H7 (cell line): ENCODE measurements around the gene RPL19. TPM values are rescaled to one million over a fixed set of nuclear protein-coding genes. Genes with fewer than 3 reads are reported as not detected.
"Not testable (repeated sequence)": the region's sequence is repeated elsewhere in the genome, so short reads cannot be mapped to it uniquely, and the experiment has no call there.

Experiments used
- DNase-seq: peaks from one replicate; pipeline ENCODE4 v3.0.0; 2012
- H3K27me3 ChIP-seq: 2 replicates; pipeline ENCODE4 v1.6.0; 2011; ENCODE audit warnings: mild to moderate bottlenecking, low read length; ENCODE audit not compliant: control insufficient read depth, insufficient read depth
- H3K36me3 ChIP-seq: replicated peaks from 2 replicates; pipeline ENCODE4 v1.5.1; 2011; ENCODE audit warnings: low read length; ENCODE audit not compliant: control insufficient read depth, insufficient read depth
- H3K4me3 ChIP-seq: 2 replicates; pipeline ENCODE4 v1.5.1; 2011; ENCODE audit warnings: low read depth, mild to moderate bottlenecking, control low read depth, low read length, moderate library complexity; ENCODE audit not compliant: insufficient read depth
- total RNA-seq: library from RNA; depleted of rRNA; stranded (reverse); fragments of >200 nt; shearing (Covaris generic); gene quantifications from 2 replicates; pipeline ENCODE4 v1.2.3, GENCODE V29; 2014; rRNA removed

Gene RPL19
- total RNA-seq, 1 experiment from 2014 or later: 2,113 TPM

DNA sequence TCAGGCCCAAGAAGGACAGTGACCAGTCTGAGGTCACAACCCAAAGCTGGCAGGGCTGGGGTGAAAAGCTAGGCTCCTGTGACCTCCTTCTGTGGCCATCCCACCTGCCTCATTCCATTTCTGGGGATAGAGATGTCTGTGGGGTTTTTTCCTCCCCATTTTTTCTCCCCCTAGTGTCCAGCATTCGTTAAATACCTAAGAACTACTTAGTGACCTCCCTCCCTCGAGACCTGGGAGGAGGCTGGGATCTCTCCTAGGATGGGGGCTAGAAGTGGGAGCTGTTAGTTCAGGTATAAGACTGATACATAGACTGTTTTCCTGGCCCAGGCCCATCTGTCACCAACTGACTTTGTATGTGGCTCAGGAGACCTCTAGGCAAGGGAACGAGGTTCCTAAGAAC, 46.2 kb downstream of the RPL19 start:
- peak; percentile 44 for DNase-seq
- no peaks in the 10 kb centered on the region for H3K36me3 ChIP-seq
- H3K27me3 ChIP-seq: no peaks in the 10 kb centered on the region
- no peak overlapping the region for H3K4me3 ChIP-seq

- not testable (repeated sequence) for H3K27me3 ChIP-seq, DNase-seq, H3K4me3 ChIP-seq, H3K36me3 ChIP-seq
Measured at GRCh38 chr17:39250076-39250475, 50.0 kb downstream of the RPL19 start.

- Histone ChIP-seq H3K36me3 (no peaks in the 10 kb centered on the region), H3K4me3 (no peak overlapping the region), H3K27me3 (no peaks in the 10 kb centered on the region)
- no peak for DNase-seq
Measured at GRCh38 chr17:39251997-39252396, 51.9 kb downstream of the RPL19 start.

GRCh38 chr17:39252788-39253460, 52.8 kb downstream of the RPL19 start:
- DNase-seq: peak; percentile 53
- Histone ChIP-seq H3K36me3 (no peaks in the 10 kb centered on the region; the same call in 1 of the 2 replicates), H3K27me3 (no peaks in the 10 kb centered on the region), H3K4me3 (no peak overlapping the region)

Other genes starting within 250 kb of the RPL19 start
- not detected in 2 replicates for gene FBXO47, start 232.9 kb upstream of the RPL19 start, total RNA-seq
- gene PLXDC1, start 48.6 kb upstream of the RPL19 start, total RNA-seq: 0.18 and 0.38 TPM in 2 replicates
- not detected in 2 replicates for gene ARL5C, start 34.1 kb upstream of the RPL19 start, total RNA-seq
- 3.8 and 9.1 TPM in 2 replicates for gene CACNB1, start 2.6 kb upstream of the RPL19 start, total RNA-seq
- 0.15 and 0.59 TPM in 2 replicates for gene STAC2, start 25.7 kb downstream of the RPL19 start, total RNA-seq
- 5.7 and 7.7 TPM in 2 replicates for gene FBXL20, start 201.3 kb downstream of the RPL19 start, total RNA-seq